Stimulated activated CD8-positive, alpha-beta memory T cell treated with anti-CD3 and anti-CD28 coated beads, Interleukin-12 subunit alpha, Interleukin-12 subunit beta, amount 100 ng/mL, for 24 hours (primary cell): ENCODE data around the gene COQ4.

Source experiments
- DNase-seq: peaks from one replicate; pipeline ENCODE4 v3.0.0-alpha.2; 2020; ENCODE audit errors: extremely low read depth

Gene COQ4

GRCh38 chr9:128340691-128341434 is 18.2 kb downstream of the COQ4 start:
- DNase-seq, result no peak

GRCh38 chr9:128341435-128341849 is 18.8 kb downstream of the COQ4 start:
- DNase-seq, result peak; percentile 21

GRCh38 chr9:128342971-128343680 is 20.5 kb downstream of the COQ4 start:
- no peak for DNase-seq

GRCh38 chr9:128343855-128344254 is 21.2 kb downstream of the COQ4 start:
- DNase-seq, result no peak

- no peak for DNase-seq
Measured at GRCh38 chr9:128344931-128345605, 22.4 kb downstream of the COQ4 start.

GRCh38 chr9:128349125-128349524 is 26.5 kb downstream of the COQ4 start:
- DNase-seq, result no peak

- DNase-seq, result no peak
Measured at GRCh38 chr9:128349772-128350171, 27.1 kb downstream of the COQ4 start.

- no peak for DNase-seq
Measured at GRCh38 chr9:128355451-128355850, 32.8 kb downstream of the COQ4 start.

GRCh38 chr9:128358090-128358489 is 35.5 kb downstream of the COQ4 start:
- no peak for DNase-seq

- no peak for DNase-seq
Measured at GRCh38 chr9:128358861-128359260, 36.2 kb downstream of the COQ4 start.

- no peak for DNase-seq
Measured at GRCh38 chr9:128360826-128361225, 38.2 kb downstream of the COQ4 start.

- no peak for DNase-seq
Measured at GRCh38 chr9:128361296-128361985, 38.8 kb downstream of the COQ4 start.

- DNase-seq, result peak; percentile 36
Measured at GRCh38 chr9:128361986-128362646, 39.5 kb downstream of the COQ4 start.

- DNase-seq, result no peak
Measured at GRCh38 chr9:128362774-128363173, 40.1 kb downstream of the COQ4 start.

- no peak for DNase-seq
Measured at GRCh38 chr9:128365525-128365924, 42.9 kb downstream of the COQ4 start.

GRCh38 chr9:128369024-128369706 is 46.5 kb downstream of the COQ4 start:
- DNase-seq, result no peak

GRCh38 chr9:128370367-128370751 is 47.7 kb downstream of the COQ4 start:
- DNase-seq, result no peak

GRCh38 chr9:128370752-128371629 is 48.4 kb downstream of the COQ4 start, which contains the start of gene URM1:
Gene URM1, plus strand, starts transcription at chr9:128371374. Its CDS starts 7 bp downstream, at chr9:128371381.
- DNase-seq, result peak; percentile 93

GRCh38 chr9:128371630-128372117 is 49.0 kb downstream of the COQ4 start:
- no peak for DNase-seq

GRCh38 chr9:128372188-128372641 is 49.6 kb downstream of the COQ4 start:
- no peak for DNase-seq
